ENCODE results near the gene SH2D3A. TPM values are rescaled to one million over a fixed set of nuclear protein-coding genes. Genes with fewer than 3 reads are reported as not detected.
"Not testable (repeated sequence)": the region's sequence is repeated elsewhere in the genome, so short reads cannot be mapped to it uniquely, and the experiment has no call there.

The SH2D3A gene
- total RNA-seq, 2 experiments from 2014 or later = 13.8 to 22.3 TPM

DNA sequence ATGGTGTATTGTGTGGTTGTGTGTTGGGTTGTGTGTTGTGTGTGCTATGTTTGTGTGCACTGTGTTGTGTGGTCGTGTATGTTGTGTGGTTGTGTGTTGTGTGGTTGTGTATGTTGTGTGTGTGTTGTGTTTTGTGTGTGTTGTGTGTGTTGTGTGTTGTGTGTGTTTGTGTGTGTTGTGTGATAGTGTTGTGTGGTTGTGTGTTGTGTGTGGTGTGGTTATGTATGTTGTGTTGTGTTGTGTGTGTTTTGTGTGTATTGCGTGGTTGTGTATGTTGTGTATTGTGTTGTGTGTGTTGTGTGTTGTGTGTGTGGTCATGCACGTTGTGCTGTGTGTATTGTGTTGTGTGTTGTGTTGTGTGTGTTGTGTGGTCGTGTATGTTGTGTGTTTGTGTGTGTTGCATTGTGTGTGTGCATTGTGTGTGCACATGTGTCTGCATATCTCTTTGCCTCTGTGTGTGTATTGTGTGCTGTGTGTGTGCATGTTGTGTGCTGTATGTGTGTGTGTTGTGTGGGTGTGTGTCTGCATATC, 49.7 kb downstream of the SH2D3A start:
- no peak for DNase-seq
- no peaks in the 10 kb centered on the region for H3K36me3 Mint-ChIP-seq
- peaks cover 2% of the 10 kb centered on the region for H3K27me3 Mint-ChIP-seq
- peaks cover 31% of the 10 kb centered on the region for H3K4me1 Mint-ChIP-seq
- peaks cover 6% of the 10 kb centered on the region for H3K9me3 Mint-ChIP-seq (ENCODE audit: low read depth)
- H3K27ac Mint-ChIP-seq = peak overlapping the region; percentile 6
- H3K4me3 Mint-ChIP-seq = no peak overlapping the region
- ATAC-seq = no peak
- CTCF ChIA-PET = no interaction called here

DNA sequence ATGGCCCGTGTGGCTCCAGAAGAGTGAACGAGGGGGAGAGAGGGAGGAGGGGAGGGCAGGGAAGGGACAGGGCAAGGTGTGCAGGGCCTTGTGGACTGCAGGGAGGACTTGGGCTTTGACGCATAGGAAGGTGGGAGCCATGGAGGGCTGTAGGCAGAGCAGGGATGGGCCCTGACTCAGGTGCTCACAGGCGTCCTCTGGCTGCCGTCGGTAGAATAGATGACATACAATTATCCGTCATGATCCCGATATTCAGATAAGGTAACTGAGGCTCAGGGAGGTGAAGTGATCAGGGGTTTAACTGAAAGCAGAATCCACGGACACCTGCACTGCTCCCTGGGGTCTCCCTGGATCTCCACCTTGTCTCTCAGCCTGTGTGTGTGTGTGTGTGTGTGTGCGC, 50.2 kb downstream of the SH2D3A start:
- no peak overlapping the region for H3K4me3 Mint-ChIP-seq
- CTCF ChIA-PET = no interaction called here
- ATAC-seq (no peak), DNase-seq (no peak)
- H3K27me3 Mint-ChIP-seq = peaks cover 2% of the 10 kb centered on the region
- peaks cover 6% of the 10 kb centered on the region for H3K9me3 Mint-ChIP-seq (ENCODE audit: low read depth)
- H3K36me3 Mint-ChIP-seq = no peaks in the 10 kb centered on the region
- H3K27ac Mint-ChIP-seq = no peak overlapping the region
- peaks cover 28% of the 10 kb centered on the region for H3K4me1 Mint-ChIP-seq

DNA sequence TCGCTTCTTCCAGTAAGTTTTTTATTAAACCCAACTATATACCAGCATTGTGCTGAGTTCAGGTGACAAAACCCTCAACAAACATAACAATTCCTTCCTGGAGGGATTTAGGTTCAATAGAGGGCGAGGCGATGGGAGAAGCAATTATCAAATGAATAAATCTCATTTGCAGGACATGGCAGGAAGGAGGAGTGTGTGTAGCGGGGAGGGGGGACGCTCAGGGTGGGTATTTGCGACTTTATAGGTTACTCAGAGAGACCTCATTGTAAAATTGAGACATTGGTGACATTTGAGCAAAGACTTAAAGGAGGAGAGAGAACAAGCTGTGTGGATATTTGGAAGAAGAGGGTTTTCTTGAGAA, 50.6 kb downstream of the SH2D3A start:
- no peak overlapping the region for H3K27ac Mint-ChIP-seq
- DNase-seq (no peak), ATAC-seq (no peak)
- H3K9me3 Mint-ChIP-seq (ENCODE audit: low read depth) = peaks cover 6% of the 10 kb centered on the region
- peaks cover 24% of the 10 kb centered on the region for H3K4me1 Mint-ChIP-seq
- H3K36me3 Mint-ChIP-seq = no peaks in the 10 kb centered on the region
- CTCF ChIA-PET = interaction anchor here (0.7 to 1.5 kb wide), 4 partner anchors 21 to 85 kb away, joined by 3 to 4 read pairs (median 3); no protein-coding TSS in a partner anchor
- H3K27me3 Mint-ChIP-seq = peaks cover 3% of the 10 kb centered on the region
- no peak overlapping the region for H3K4me3 Mint-ChIP-seq

DNA sequence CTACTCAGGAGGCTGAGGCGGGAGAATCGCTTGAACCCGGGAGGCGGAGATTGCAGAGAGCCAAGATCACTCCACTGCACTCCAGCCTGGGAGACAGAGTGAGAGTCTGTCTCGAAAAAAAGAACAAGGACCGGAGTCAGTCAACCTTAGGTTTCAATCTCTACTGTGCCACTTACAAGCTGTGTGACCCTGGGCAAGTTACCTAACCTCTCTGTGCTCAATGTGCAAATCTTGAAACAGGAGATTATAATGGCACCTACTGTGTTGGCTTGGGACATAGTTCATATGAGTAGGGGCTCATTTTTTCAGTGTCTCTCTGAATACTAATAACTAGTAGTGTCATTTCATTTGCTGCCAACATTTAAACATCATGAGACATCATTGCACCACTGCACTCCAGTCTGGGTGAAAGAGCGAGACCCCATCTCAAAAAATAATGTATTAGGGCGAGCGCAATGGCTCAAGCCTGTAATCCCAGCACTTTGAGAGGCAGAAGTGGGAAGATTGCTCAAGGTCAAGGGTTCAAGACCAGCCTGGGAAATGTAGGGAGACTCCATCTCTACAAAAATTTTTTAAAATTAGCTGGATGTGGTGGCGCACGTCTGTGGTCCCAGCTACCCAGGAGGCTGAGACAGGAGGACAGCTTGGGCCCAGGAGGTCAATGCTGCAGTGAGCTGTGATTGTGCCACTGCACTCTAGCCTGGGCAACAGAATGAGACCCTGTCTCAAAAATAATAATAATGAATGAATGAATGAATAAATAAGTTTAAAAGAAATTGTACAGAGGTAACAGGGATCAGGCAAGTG, 52.3 kb downstream of the SH2D3A start:
- CTCF ChIA-PET = interaction anchor here (0.8 to 1.5 kb wide), 3 partner anchors 83 to 163 kb away, joined by 3 to 4 read pairs (median 4); no protein-coding TSS in a partner anchor

DNA sequence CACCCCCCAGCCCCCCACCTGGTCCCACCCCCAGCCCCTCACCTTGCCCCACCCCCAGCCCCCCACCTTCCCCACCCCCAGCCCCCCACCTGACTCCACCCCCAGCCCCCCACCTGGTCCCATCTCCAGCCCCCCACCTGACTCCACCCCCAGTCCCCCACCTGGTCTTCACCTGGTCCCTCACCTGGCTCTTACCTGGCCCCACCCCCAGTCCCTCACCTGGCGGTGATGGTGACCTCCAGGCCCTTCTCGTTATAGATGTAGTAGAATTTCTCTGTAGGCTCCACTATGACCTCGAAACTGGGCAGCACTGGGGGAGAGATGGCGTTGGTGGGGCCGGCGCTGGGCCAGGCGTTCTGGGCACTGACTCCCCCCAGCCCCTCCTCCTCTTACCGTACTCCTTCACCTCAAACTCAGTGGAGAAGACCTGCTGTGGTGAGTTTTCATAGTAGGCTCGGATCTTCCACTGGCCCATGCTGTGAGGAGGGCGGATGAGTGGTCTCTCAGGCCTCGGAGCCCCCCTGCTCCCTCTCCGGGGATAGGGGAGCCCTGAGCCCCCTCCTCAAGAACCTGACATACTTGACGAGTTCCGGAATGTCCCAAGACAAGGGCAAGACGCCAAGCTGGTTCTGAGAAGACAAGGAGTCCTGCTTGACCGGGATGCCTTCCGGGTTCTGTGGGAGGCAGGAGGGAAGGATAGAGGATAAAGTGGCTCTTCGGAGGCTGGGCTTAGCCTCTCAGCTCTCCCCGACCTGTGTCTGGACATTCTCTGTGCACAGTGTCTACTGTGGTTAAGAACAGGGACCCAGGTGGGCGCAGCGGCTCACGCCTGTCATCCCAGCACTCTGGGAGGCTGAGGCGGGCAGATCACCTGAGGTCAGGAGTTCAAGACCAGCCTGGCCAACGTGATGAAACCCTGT, 53.2 kb downstream of the SH2D3A start:
- no peak for ATAC-seq
- Mint-ChIP-seq H3K27me3 (peaks cover 29% of the 10 kb centered on the region), H3K9me3 (ENCODE audit: low read depth) (peaks cover 6% of the 10 kb centered on the region), H3K4me1 (peaks cover 19% of the 10 kb centered on the region), H3K4me3 (no peak overlapping the region), H3K36me3 (no peaks in the 10 kb centered on the region), H3K27ac (no peak overlapping the region)
- DNase-seq = no peak
- CTCF ChIA-PET = no interaction called here

More for the DNA sequence above, 52.3 kb downstream of the SH2D3A start:
- ATAC-seq = no peak
- H3K27me3 Mint-ChIP-seq = peaks cover 20% of the 10 kb centered on the region
- no peaks in the 10 kb centered on the region for H3K36me3 Mint-ChIP-seq
- H3K4me3 Mint-ChIP-seq = no peak overlapping the region
- H3K27ac Mint-ChIP-seq = no peak overlapping the region
- peaks cover 6% of the 10 kb centered on the region for H3K9me3 Mint-ChIP-seq (ENCODE audit: low read depth)
- no peak for DNase-seq
- H3K4me1 Mint-ChIP-seq = peaks cover 27% of the 10 kb centered on the region

DNA sequence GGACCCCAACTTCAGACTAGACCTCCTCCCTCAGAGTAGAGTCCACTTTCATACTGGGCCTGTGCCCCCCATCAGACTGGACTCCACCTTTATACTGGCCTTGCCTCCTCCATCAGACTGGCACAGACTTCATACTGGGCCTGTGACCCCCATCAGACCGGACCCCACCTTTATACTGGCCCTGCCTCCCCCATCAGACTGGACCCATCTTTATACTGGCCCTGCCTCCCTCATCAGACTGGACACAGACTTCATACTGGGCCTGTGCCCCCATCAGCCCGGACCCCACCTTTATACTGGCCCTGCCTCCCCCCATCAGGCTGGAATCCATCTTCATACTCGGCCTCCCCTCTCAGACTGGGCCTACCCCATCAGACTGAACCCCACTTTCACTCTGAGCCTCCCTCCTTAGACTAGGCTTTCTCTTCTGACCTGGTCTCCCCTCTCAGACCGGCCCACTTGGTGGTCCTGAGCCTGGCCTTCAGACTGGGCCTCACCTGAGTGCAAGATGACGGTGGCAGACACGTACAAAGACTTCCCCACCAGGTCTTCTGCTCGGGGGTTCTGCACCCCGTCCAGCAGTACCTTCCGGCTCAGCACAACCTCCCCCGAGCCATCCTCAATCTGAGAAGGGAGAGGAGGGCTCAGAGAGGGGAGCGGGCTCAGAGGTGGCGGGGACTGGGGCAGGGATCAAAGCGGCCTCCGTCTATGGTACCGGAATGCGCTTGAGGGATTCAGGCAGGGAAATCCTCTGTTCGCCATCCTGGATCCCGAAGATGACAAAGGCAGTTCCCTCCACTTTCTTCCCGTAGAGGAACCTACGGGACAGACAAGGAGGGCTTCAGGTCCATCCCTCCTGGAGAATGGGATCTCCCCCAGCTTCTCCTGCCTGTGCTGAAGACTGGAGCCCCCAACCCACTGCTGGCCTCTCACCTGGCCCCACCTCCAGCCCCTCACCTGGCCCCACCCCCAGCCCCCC, 54.3 kb downstream of the SH2D3A start:
- no peak for ATAC-seq
- peaks cover 17% of the 10 kb centered on the region for H3K4me1 Mint-ChIP-seq
- CTCF ChIA-PET = no interaction called here
- H3K36me3 Mint-ChIP-seq = no peaks in the 10 kb centered on the region
- H3K4me3 Mint-ChIP-seq = no peak overlapping the region
- H3K27me3 Mint-ChIP-seq = peaks cover 37% of the 10 kb centered on the region
- DNase-seq = no peak
- H3K9me3 Mint-ChIP-seq (ENCODE audit: low read depth) = peaks cover 6% of the 10 kb centered on the region
- no peak overlapping the region for H3K27ac Mint-ChIP-seq

DNA sequence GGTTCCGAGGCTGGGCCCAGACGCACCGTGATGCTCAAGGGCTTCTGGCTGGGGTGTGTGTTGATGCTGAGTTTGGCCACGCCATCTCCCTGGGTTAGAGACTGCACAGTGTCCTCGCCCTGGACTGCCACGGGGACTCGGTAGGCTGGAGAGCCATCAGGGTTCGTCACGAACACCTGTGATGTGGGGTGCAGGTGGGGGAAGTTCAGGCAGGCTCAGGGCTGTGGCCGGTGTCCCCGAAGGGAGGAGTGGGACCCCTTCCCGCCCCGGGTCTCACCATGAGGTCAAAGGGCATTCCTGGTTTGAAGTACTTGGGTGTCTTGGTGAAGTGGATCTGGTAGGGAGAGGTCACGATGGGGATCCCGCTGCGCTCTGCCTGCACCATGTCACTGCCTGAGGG, 55.0 kb downstream of the SH2D3A start:
- H3K36me3 Mint-ChIP-seq = no peaks in the 10 kb centered on the region
- peaks cover 11% of the 10 kb centered on the region for H3K4me1 Mint-ChIP-seq
- H3K4me3 Mint-ChIP-seq = no peak overlapping the region
- H3K27ac Mint-ChIP-seq = no peak overlapping the region
- DNase-seq = no peak
- H3K9me3 Mint-ChIP-seq (ENCODE audit: low read depth) = peaks cover under 1% of the 10 kb centered on the region
- CTCF ChIA-PET = no interaction called here
- no peak for ATAC-seq
- peaks cover 40% of the 10 kb centered on the region for H3K27me3 Mint-ChIP-seq

DNA sequence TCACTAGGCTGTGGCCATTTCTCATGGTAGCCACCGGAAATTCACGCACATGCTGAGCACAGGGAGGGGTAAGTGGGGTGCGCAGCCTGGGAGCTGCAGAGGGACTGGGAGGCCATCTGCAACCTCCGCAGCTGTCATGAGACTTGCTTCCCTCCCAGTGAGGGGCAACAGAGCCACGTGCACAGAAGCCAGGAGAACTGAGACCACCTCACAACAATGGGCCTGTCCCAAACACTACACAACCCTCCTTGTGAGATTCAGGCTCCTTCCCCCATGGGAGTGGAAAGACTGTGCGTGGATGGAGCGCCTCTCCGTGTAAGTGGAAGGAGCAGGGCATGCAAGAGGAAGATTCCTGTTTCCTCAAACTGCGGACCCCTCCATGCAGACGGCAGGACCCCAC, 55.6 kb downstream of the SH2D3A start:
- no peaks in the 10 kb centered on the region for H3K9me3 Mint-ChIP-seq (ENCODE audit: low read depth)
- CTCF ChIA-PET = no interaction called here

DNA sequence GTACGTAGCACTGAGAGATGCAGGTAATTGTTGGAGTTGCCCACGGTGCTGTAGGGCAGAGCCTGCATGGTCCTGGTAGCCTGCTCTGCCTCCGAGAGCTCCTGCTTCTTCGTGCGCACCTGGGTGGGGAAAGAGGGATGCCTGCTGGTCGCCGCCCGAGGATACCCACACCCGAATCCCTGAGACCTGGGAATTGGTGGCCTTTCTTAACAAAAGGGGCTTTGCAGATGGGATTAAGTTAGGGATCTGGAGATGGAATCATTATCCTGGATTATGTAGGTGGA, 56.2 kb downstream of the SH2D3A start:
- CTCF ChIA-PET = no interaction called here
- no peak overlapping the region for H3K4me3 Mint-ChIP-seq
- ATAC-seq = no peak

More for the DNA sequence above, 55.6 kb downstream of the SH2D3A start:
- Mint-ChIP-seq H3K4me1 (peaks cover 10% of the 10 kb centered on the region), H3K36me3 (no peaks in the 10 kb centered on the region), H3K27ac (no peak overlapping the region), H3K4me3 (no peak overlapping the region), H3K27me3 (peaks cover 40% of the 10 kb centered on the region)
- ATAC-seq (no peak), DNase-seq (no peak)

DNA sequence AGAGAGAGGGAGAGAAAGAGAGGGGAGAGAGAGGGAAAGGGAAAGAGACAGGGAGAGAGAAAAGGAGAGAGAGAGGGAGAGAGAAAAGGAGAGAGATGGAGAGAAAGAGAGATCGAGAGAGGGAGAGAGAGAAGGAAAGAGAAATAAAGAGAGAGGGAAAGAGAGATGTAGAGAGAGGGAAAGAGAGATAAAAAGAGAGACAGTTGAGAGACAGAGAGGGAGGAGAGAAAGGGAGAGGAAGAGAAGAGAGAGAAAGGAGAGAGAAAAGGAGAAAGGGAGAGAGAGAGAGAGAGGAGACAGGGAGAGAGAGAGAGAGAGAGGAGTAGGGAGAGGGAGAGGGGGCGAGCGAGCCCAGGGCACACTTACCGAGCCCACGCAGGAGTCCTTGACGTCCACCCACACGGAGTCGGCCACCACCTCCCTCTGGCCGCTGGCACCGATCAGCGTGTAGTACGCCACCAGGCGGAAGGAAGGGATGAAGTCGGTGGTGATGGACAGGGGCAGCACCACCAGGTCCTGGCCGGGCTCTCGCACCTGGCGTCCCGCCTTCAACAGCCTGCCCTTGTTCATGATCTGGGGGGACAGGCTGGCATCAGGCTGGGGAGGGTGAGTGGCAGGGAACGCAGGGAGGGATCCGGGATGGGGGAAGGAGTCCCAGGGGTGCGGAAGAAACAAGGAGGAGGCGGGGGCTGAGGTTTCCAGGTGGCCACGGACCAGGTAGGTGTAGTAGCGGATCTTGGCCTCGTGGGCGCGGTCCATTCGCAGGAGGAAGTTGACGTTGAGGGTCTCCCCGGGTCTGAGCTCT, 56.8 kb downstream of the SH2D3A start:
- Mint-ChIP-seq H3K4me1 (peaks cover 10% of the 10 kb centered on the region), H3K27me3 (peaks cover 38% of the 10 kb centered on the region), H3K4me3 (no peak overlapping the region), H3K27ac (no peak overlapping the region), H3K36me3 (no peaks in the 10 kb centered on the region), H3K9me3 (ENCODE audit: low read depth) (no peaks in the 10 kb centered on the region)
- CTCF ChIA-PET = no interaction called here
- DNase-seq (no peak), ATAC-seq (peak; percentile 48)

More for the DNA sequence above, 56.2 kb downstream of the SH2D3A start:
- Mint-ChIP-seq H3K27ac (no peak overlapping the region), H3K4me1 (peaks cover 10% of the 10 kb centered on the region), H3K27me3 (peaks cover 38% of the 10 kb centered on the region), H3K36me3 (no peaks in the 10 kb centered on the region), H3K9me3 (ENCODE audit: low read depth) (no peaks in the 10 kb centered on the region)
- DNase-seq = no peak

DNA sequence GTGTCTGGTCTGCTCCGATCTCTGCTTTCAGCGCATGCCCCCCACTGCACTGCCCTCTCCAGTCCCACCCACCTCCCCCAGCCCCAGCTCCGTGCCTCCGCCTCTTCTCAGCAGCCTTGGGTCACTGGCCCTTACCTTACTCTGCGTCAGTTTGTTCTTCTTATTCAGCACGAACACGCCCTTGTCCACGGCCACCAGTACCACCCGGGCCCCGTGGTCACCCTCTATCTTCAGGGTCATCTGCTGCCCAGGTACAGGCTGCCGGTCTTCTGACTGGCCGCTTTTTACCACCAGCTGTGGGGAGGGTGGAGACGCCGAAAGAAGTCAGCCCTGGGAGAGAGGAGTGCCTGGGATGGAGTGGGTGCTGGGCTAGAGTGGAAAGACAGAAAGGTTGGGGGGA, 57.7 kb downstream of the SH2D3A start:
- ATAC-seq (no peak), DNase-seq (no peak)
- Mint-ChIP-seq H3K27ac (no peak overlapping the region), H3K27me3 (peaks cover 38% of the 10 kb centered on the region), H3K36me3 (no peaks in the 10 kb centered on the region), H3K9me3 (ENCODE audit: low read depth) (no peaks in the 10 kb centered on the region), H3K4me1 (peaks cover 10% of the 10 kb centered on the region), H3K4me3 (no peak overlapping the region)
- CTCF ChIA-PET = interaction anchor here (1.3 kb wide), 1 partner anchor 154 kb away, joined by 5 read pairs; no protein-coding TSS in a partner anchor

DNA sequence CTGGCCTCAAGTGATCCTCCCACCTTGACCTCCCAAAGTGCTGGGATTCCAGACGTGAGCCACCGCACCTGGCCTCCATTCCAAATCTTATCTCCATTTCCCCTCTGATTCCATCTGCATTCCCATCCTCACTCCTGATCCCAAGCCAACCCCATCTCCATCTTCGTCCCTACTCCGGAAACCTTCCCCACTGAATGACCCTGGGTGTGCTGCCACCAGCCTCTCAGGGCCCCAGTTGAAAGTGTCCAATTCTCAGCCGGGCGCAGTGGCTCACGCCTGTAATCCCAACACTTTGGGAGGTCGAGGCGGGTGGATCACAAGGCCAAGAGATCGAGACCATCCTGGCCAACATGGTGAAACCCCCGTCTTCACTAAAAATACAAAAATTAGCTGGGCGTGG, 58.3 kb downstream of the SH2D3A start:
- H3K4me1 Mint-ChIP-seq = peaks cover 10% of the 10 kb centered on the region
- not testable (repeated sequence) for H3K4me3 Mint-ChIP-seq; ATAC-seq; H3K27ac Mint-ChIP-seq; H3K36me3 Mint-ChIP-seq; H3K9me3 Mint-ChIP-seq (ENCODE audit: low read depth); DNase-seq
- peaks cover 38% of the 10 kb centered on the region for H3K27me3 Mint-ChIP-seq
- CTCF ChIA-PET = interaction anchor here (1.3 kb wide), 1 partner anchor 155 kb away, joined by 5 read pairs; no protein-coding TSS in a partner anchor

Measured in activated CD8-positive, alpha-beta memory T cell treated with anti-CD3 and anti-CD28 coated beads, Interleukin-2, amount 10 ng/mL, durations not matched to agents 7 days and 5 days (primary cell).